NCI-H446 (cell line): ENCODE results near the gene TBP.
"Not testable (repeated sequence)": the region's sequence is repeated elsewhere in the genome, so short reads cannot be mapped to it uniquely, and the experiment has no call there.

ENCODE experiments used
- DNase-seq, 2 experiments: peaks; one replicate each; lab custom pipeline; 2025; lab: John Stamatoyannopoulos, UW

Gene TBP

DNA sequence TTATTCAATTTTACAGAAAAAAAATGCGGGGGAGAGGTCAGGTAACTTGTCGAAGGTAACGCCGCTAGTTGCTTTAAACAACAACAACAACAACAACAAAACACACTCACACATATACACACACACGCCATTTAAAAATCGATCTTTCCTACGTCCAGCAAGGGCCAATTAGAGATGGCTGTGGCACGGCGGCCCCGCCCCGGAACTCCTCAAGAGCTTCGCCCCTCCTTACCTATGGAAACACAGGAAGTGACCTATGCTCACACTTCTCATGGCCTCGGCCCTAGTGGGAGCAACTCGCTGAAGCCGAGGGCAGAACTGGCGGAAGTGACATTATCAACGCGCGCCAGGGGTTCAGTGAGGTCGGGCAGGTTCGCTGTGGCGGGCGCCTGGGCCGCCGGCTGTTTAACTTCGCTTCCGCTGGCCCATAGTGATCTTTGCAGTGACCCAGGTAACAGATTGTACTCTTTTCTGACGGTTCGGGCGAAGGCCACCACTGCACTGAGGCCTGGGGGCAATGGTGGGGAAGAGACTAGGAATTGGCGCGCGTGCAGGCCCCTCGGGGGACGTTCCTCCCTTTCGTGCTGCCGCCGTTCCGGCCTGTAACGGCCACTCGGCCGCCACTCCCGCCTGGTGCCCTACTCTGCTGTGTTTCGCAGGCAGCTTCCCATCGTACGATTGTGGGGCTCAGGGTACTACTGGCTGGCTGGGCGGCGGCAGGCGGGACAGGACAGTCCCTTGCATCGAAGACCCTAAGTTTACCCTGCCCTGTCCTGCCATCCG is at the start of gene TBP:
TSS of gene TBP (plus strand) at position 357 of the 783 bp plus-strand sequence. CDS start 2,661 bp downstream, outside the sequence.
- DNase-seq, result peak; percentile 92 to 96

DNA sequence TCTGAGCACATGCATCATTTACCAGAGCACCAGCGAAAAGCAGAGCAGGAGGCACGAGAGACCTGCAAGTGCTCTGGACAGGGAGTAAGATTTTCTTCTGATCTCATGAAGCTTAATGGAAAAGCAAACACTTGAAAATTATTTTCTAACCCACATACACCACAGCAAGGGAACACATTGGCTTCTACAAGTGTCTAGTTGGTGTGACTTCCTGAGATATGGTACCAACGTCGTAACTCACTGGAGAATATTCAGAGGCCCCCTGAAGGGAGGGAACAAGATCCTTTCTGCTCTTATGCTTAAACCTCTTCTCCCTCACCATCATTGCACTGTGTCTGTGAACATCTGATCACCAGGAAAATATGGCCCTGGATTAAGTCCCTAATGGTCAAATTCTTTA is 49.7 kb upstream of the TBP start:
- no peak for DNase-seq

DNA sequence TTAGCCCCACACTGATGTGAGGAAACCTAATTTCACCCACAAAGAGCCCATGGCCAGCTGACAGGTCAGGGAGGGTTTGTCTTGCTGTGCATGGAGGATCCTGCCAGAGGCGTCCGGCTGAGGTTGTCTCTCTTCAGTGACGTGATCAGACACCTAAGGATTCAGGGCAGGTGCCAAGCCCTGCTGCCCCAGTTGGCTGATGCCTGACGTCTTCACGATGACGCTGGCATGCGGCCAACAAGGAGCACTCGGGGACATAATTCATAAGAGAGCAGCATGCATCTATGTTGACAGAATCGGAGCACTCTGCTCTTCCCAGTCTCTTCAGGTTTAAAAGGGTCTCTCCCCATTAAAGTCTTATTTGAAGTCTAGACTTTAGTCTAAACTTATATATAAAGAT is 48.9 kb upstream of the TBP start:
- peak in 1 of 2 experiments; percentile 12 for DNase-seq

DNA sequence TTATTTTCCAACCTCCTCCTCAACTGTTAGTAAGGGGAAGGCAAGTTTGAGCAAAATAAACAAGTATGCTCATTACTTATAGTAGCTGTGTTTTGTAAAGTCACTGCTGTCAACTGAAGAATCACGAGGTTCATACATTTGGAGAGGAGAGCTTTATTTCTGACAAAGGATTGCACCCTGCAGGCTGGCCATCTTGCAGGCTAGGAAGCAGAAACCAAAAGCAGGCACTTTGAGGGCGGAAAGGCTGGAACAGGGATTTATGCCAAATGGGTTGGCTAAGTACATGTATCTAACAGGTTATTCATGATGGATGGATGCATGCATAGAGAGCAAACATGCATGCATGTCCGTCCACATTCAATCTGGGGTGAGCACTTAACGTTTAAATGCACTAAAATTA is 47.7 kb upstream of the TBP start:
- no peak for DNase-seq

DNA sequence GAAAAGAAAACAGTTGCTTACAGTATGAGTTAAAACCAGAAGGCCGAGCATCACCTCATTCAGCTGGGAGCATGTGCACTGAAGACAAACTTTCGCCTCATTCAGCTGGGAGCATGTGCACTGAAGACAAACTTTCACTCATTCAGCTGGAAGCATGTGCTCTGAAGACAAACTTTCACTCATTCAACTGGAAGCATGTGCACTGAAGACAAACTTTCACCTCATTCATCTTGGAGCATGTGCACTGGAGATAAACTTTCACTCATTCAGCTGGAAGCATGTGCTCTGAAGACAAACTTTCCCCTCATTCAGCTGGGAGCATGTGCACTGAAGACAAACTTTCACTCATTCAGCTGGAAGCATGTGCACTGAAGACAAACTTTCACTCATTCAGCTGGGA is 46.4 kb upstream of the TBP start:
- not testable (repeated sequence) for DNase-seq

DNA sequence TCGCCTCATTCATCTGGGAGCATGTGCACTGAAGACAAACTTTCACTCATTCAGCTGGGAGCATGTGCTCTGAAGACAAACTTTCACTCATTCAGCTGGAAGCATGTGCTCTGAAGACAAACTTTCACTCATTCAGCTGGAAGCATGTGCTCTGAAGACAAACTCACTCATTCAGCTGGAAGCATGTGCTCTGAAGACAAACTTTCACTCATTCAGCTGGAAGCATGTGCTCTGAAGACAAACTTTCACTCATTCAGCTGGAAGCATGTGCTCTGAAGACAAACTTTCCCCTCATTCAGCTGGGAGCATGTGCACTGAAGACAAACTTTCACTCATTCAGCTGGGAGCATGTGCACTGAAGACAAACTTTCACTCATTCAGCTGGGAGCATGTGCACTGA is 45.9 kb upstream of the TBP start:
- not testable (repeated sequence) for DNase-seq

DNA sequence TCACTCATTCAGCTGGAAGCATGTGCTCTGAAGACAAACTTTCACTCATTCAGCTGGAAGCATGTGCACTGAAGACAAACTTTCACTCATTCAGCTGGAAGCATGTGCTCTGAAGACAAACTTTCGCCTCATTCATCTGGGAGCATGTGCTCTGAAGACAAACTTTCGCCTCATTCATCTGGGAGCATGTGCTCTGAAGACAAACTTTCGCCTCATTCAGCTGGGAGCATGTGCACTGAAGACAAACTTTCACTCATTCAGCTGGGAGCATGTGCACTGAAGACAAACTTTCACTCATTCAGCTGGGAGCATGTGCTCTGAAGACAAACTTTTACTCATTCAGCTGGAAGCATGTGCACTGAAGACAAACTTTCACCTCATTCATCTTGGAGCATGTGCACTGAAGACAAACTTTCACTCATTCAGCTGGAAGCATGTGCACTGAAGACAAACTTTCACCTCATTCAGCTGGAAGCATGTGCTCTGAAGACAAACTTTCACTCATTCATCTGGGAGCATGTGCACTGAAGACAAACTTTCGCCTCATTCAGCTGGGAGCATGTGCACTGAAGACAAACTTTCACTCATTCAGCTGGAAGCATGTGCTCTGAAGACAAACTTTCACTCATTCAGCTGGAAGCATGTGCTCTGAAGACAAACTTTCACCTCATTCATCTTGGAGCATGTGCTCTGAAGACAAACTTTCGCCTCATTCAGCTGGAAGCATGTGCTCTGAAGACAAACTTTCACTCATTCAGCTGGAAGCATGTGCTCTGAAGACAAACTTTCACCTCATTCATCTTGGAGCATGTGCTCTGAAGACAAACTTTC is 45.1 kb upstream of the TBP start:
- not testable (repeated sequence) for DNase-seq

DNA sequence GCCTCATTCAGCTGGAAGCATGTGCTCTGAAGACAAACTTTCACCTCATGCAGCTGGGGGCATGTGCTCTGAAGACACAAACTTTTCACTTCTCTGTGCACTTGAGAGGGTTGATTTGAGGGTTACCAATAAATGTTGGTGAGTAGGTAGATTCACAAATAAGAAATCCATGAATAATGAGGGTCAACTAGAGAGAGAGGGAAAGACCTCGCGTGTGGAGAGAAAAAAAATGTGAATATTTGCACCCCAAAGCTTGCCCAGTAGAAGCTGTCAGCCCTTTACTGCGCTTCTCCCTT is 44.5 kb upstream of the TBP start:
- no peak for DNase-seq

DNA sequence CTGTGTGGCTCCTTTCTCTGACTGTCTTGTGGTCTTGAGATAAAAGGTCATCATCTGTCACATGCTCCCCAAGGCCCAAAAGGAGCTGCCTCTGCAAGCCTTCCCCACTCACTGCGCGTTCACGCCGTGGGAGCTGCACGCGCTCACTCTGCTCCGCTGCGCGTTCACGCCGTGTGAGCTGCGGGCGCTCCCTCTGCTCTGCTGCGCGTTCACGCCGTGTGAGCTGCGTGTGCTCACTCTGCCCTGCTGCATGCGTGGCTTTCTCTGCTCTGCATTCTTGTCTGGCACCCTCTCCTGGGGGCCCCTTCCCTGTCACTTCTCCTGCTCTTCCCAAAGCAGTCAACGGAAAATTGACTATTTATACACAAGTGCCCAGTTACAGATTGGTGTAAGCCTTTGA is 43.5 kb upstream of the TBP start:
- no peak for DNase-seq

DNA sequence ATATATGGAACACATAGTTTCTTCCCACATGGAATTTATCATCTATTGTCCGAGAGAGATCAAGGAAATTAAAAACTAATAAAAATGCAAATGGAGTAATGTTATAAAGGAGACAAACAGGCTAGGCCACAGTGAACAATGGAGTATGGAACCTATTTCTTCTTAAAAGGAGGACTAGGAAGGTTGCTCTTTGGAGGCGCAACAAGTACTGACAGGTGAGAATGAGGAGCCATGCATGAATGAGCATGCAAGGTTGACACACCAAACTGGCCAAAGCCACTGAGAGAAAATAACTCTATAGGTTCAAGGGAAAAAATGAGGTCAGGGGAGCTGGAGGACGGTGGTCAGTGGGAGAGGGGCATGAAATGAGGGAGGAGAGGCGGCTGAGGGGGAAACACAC is 41.9 kb upstream of the TBP start:
- DNase-seq, result no peak

DNA sequence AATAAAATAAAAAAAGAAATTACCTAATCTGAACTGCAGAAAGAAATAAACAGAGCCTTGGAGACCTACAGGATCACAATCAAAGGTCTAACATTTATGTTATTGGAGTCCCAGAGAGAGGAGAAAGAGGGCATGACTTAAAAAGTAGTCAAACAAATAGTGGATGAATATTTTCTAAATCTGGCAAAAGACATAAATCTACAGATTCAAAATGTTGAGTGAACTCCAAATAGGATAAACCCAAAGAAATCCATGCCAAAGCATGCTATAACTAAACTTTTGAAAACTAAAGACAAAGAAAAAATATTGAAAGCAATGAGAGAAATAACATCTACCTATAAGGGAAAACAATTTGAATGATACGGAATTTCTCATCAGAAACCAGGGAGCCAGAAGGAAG is 39.3 kb upstream of the TBP start:
- no peak for DNase-seq

DNA sequence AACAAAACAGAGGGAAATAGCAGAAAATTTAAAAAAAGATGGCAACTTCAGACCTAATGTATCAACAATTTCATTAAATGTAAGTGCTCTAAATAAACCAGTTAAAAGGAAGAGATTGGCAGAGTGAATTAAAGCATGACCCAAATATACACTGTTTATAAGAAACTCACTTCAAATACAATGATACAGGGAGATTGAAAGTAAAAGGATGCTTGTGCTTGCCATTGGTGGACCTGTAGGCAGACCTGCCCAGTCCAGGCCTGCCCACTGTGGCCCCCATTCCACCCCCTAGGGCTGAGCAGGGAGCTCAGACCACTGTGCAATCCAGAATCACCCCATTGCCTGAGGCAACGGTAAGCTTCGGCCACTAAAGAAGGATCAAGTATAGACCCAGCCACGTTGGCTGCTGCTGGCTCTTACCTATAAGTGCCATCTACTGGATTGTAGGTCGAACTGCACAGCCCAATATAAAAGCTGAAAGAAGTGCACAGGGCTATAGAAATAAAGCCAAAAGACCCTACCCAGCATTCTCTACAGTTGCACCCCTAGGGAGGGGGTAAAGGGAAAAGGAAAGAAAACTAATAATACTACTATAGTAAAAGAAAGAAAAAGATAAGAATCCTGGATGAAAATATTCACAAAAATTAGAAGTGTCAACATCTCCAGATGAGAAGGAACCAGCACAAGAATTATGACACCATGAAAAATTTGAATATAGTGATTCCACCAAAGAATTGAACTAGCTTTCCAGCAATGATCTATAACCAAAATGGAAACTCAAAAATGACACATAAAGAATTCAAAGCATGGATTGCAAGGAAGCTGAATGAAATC is 37.2 kb upstream of the TBP start:
- DNase-seq, result peak in 1 of 2 experiments; percentile 66

DNA sequence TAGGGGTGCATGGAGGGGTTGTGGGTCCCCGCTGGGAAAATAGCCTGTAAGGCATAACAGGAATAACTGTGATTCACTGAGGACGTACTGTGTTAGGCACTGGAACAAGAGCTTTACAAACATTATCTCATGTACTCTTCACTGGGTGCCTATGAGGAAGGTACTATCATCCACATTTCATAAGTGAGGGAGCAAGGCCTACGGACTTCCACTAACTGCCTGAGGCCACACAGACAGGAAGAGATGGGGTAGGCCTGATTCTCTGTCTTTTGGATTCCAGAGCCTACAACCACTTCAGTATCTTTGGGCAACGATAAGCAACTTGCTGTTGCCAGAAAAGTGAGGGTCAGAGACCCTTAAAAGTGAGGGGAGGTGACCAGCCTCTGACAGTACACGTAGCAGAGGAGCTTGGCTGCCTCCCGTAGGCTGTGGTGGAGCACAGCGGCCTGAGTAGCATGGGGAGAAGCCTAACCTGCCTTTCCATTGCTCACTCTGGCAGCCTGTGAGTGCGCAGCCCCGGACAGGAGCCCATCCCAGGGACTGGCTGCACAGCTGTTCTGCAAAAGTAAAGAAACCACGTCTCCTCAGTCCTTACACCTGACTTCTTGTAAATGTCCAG is 31.5 kb upstream of the TBP start:
- no peak for DNase-seq

DNA sequence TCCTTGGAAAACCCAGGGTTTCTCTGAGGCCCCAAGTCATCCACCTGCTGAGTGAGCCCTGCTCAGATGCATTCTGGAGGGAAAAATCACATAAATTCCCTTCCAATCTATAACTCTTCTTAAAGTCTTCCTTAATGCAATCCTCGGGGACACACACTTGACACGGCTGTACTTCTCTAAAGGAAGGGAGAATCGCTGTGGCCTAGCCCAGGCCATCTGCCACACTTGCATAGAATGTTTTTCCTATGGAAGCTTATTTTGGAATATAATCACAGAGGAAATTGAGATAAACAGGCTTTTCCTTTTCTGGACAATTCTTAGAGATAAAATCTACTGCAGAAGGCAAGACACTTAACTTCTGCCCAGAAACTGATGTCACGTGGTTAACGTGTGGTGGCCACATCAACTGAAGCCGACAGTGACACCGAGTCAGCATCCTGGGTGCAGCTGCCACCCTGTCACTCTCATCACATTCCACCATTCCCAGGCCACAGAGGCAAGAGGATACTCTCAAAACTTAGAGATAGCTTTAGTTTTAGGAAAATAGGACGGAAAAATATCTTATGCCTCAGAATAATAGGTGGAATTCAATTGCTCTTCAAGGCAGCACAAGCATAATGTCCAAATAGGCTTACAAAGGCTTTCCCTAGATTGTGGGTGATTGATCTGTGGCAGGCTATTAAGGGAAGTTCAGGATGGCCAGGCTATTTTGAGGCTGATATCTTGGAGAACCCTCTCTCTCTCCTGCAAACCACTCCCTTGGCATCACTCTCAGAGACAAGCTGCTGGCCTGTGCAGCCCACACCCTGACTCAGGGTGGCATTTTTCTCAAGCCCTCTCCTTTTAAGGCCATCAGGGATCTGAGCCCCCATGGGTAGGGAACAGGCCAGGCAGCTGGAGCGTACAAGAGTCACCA is 30.7 kb upstream of the TBP start:
- DNase-seq, result no peak

DNA sequence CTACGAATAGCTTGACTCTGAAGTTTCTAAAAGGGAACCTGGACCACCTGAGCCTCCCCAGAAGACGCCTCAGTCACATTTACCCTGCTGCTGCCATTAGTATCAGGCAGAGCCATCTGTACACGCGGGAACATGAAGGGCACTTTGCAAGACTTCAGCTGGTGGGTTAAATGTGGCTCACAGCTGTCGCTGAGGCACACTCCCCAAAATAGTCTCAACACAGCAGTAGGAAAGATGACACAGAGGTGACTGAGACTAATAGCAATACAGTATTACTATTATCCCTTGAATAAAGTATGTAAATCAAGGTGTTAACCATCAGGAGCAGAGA is 30.0 kb upstream of the TBP start:
- DNase-seq, result no peak

DNA sequence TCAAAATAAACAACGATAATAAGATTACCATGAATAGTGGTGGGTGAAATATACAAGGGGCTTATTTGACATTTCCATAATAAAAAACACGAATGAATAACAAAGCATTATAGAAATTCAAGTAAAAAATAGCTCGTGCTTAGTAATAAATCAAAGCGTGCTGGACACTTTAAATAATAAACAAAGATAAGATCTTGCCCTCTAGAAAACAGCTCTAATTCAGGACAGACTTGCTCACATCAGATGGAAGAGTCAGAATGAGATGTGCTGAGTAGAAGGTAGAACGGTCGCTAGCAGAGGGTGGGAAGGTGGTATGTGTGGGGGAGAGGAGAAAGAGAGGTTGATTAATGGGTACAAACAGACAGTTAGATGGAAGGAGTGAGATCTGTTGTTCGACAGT is 28.4 kb upstream of the TBP start:
- no peak for DNase-seq

DNA sequence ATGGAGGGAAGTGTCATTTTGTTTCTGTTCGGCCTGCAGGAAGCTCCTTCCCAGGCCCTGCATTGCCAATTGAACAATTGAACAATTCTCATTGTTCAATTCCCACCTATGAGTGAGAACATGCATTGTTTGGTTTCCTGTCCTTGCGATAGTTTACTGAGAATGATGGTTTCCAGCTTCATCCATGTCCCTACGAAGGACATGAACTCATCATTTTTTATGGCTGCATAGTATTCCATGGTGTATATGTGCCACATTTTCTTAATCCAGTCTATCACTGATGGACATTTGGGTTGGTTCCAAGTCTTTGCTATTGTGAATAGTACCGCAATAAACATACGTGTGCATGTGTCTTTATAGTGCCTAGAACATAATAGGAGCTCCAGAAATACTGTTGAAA is 26.2 kb upstream of the TBP start:
- not testable (repeated sequence) for DNase-seq

DNA sequence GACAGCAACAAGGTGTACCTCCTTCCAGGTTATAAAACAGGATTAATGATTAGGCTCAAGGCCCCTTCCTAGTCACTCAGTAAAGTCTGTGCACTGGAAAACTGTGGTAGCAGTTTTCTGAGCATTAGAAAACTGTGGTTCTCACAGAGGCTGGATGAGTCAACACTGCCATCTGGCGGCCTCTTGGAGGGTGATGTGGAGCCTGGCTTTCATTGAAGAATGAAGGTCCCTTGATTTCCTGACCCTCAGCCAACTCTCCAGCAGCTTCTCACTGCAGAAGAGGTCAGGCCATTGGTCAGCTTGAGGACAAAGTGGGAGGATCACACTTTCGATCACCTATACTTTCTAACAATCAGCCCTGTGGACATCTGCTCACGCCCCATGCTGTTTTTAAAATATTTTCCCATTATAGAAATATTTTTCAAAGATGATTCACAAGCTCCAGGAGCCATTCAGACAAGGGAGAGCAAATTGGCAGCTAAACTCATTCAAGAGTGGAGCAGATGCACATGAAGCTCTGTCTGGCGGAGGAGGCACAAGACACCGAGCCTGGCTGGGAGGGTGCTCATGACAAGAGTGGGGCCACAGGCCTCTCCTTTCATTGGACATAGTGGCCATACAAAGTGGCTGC is 24.2 kb upstream of the TBP start:
- DNase-seq, result peak; percentile 21 to 76

DNA sequence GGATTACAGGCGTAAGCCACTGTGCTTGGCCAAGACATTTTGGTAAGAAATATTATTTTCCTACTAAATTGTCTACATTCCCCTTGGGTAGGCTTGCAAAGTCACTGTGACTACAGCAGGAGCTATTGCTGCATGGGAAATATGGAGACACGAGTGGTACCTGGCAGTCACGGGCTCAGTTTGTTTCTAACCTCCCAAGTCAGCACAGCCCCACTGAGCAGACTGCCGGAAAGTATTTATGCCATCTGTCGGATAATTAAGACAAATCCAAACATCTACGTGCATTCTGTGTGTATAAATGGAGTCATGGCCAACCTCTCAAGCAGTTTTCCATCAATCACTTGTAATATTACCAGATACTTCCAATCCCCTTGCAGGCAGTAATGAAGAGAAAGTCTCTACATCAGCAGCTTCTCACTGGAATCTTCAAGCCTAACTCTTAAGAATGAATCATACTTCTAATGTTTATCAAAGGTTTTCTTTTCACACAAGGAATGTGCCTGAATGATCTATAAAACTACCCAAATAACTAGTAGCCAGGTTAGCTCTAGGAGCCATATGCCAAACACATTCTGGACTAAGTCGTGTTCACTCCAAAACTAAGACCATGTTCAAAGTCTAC is 21.2 kb upstream of the TBP start:
- peak in 1 of 2 experiments; percentile 25 for DNase-seq

DNA sequence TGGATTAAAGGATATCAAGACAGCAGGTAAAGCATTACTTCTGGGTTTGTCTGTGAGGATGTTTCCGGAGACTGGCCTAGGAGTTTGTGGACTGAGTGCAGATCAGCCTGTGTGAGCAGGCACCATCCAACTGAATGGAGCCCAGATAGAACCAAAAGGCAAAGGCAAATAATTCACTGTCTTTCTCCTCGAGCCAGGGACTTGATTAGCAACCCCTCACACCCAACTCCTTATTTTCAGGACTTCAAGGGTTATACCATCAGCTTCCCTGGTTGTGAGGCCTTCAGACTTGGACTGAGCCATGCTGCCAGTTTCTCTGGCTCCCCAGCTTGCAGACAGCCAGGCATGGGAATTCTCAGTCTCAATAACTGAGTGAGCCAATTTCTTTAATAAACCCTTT is 20.4 kb upstream of the TBP start:
- DNase-seq, result no peak
